ENCODE measurements around the gene ZNF446.
A peak's percentile ranks its signal among the peaks of the same experiment; 100 is the strongest.

The ZNF446 gene

GRCh38 chr19:58466089-58466759, 9.9 kb upstream of the ZNF446 start:
- TF ChIP-seq REST (IDR thresholded peaks at IDR 0.05; ENCODE audit: insufficient read depth in 1 of 2, low read depth in 2 of 2, low read length in 2 of 2) (no peak), FOXP2 (optimal IDR thresholded peaks at IDR 0.05; ENCODE audit: borderline replicate concordance, extremely low read depth, extremely low read length, insufficient read depth) (no peak), TAF1 (IDR thresholded peaks at IDR 0.05; ENCODE audit: borderline replicate concordance, insufficient read depth, low read length) (no peak), POLR2AphosphoS5 (IDR thresholded peaks at IDR 0.05; ENCODE audit: low read depth, low read length) (no peak), SIN3A (IDR thresholded peaks at IDR 0.05; ENCODE audit: borderline replicate concordance, insufficient read depth, low read length) (no peak)

- TF ChIP-seq REST (IDR thresholded peaks at IDR 0.05; ENCODE audit: insufficient read depth in 1 of 2, low read depth in 2 of 2, low read length in 2 of 2) = no peak
- peak; percentile 89 for TF ChIP-seq FOXP2 (optimal IDR thresholded peaks at IDR 0.05; ENCODE audit: borderline replicate concordance, extremely low read depth, extremely low read length, insufficient read depth)
- peak; percentile 62; the same call in 1 of the 2 replicates for TF ChIP-seq POLR2AphosphoS5 (IDR thresholded peaks at IDR 0.05; ENCODE audit: low read depth, low read length)
- 0 out of 2 replicates have a peak, but pooled peaks have one; percentile 51 for TF ChIP-seq TAF1 (IDR thresholded peaks at IDR 0.05; ENCODE audit: borderline replicate concordance, insufficient read depth, low read length)
- TF ChIP-seq SIN3A (IDR thresholded peaks at IDR 0.05; ENCODE audit: borderline replicate concordance, insufficient read depth, low read length) = 0 out of 2 replicates have a peak, but pooled peaks have one; percentile 27
Measured at GRCh38 chr19:58466760-58467589, 9.2 kb upstream of the ZNF446 start, which contains the start of gene ZNF324. TSS of gene ZNF324 (plus strand) at chr19:58467080. CDS start at chr19:58469186, 2,106 bp downstream.

GRCh38 chr19:58468216-58468839, 7.8 kb upstream of the ZNF446 start:
- no peak for TF ChIP-seq TAF1 (IDR thresholded peaks at IDR 0.05; ENCODE audit: borderline replicate concordance, insufficient read depth, low read length)
- TF ChIP-seq SIN3A (IDR thresholded peaks at IDR 0.05; ENCODE audit: borderline replicate concordance, insufficient read depth, low read length) = no peak
- TF ChIP-seq POLR2AphosphoS5 (IDR thresholded peaks at IDR 0.05; ENCODE audit: low read depth, low read length) = no peak
- TF ChIP-seq FOXP2 (optimal IDR thresholded peaks at IDR 0.05; ENCODE audit: borderline replicate concordance, extremely low read depth, extremely low read length, insufficient read depth) = no peak
- TF ChIP-seq REST (IDR thresholded peaks at IDR 0.05; ENCODE audit: insufficient read depth in 1 of 2, low read depth in 2 of 2, low read length in 2 of 2) = no peak

GRCh38 chr19:58469241-58470013, 6.7 kb upstream of the ZNF446 start:
- TF ChIP-seq FOXP2 (optimal IDR thresholded peaks at IDR 0.05; ENCODE audit: borderline replicate concordance, extremely low read depth, extremely low read length, insufficient read depth) = no peak
- TF ChIP-seq TAF1 (IDR thresholded peaks at IDR 0.05; ENCODE audit: borderline replicate concordance, insufficient read depth, low read length) = no peak
- TF ChIP-seq REST (IDR thresholded peaks at IDR 0.05; ENCODE audit: insufficient read depth in 1 of 2, low read depth in 2 of 2, low read length in 2 of 2) = no peak
- TF ChIP-seq SIN3A (IDR thresholded peaks at IDR 0.05; ENCODE audit: borderline replicate concordance, insufficient read depth, low read length) = no peak
- no peak for TF ChIP-seq POLR2AphosphoS5 (IDR thresholded peaks at IDR 0.05; ENCODE audit: low read depth, low read length)

All from PFSK-1 (cell line).